ENCODE measurements around the gene XYLT1.

The XYLT1 gene

DNA sequence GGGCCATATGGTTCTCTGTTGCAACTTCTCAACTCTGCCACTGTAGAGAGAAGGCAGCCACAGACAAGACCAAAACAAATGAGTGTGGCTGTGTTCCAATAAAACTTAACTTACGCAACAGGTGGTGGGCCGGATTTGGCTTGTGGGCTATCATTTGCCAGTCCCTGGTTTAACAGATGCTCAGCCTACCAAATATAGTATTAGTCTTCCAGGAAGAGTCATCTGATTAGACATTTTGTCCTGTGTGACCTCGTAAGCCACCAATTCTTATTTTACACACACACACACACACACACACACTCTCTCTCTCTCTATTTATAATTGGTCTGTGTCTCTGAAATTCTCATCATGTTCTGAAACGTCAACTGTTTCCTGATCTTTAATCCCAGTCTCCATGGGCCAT is 245.9 kb downstream of the XYLT1 start:
- TF ChIP-seq, protein P1, sequence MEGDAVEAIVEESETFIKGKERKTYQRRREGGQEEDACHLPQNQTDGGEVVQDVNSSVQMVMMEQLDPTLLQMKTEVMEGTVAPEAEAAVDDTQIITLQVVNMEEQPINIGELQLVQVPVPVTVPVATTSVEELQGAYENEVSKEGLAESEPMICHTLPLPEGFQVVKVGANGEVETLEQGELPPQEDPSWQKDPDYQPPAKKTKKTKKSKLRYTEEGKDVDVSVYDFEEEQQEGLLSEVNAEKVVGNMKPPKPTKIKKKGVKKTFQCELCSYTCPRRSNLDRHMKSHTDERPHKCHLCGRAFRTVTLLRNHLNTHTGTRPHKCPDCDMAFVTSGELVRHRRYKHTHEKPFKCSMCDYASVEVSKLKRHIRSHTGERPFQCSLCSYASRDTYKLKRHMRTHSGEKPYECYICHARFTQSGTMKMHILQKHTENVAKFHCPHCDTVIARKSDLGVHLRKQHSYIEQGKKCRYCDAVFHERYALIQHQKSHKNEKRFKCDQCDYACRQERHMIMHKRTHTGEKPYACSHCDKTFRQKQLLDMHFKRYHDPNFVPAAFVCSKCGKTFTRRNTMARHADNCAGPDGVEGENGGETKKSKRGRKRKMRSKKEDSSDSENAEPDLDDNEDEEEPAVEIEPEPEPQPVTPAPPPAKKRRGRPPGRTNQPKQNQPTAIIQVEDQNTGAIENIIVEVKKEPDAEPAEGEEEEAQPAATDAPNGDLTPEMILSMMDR (IDR thresholded peaks at IDR 0.05; ENCODE audit: borderline replicate concordance, control extremely low read depth, extremely low read depth, insufficient read depth, missing control alignments), result no peak
- in situ Hi-C loops (cut with MboI; ENCODE audit: low sequenced_read_pairs, unreplicated experiment), result no loop called here
- DNase-seq (ENCODE audit: low spot score), result peak; percentile 23

DNA sequence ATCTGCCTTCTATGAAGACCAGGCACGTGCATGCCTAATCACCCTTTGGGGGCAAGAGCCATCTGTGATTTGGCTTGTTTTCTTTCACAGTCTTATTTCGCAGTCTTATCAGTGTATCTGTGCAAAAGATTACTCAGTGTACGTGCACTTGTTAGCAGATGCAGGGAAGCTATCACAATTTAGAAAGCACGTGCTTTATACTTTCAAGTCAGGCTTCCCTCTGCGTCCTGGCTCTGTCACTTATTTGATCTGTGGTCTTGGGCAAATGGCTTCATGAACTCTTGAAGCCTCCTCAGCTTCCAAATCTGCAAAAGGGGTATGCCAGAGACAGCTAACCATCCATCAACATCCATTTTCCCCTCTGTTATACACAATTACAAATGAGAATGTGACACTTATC is 246.4 kb downstream of the XYLT1 start:
- TF ChIP-seq, protein P1 (IDR thresholded peaks at IDR 0.05; ENCODE audit: borderline replicate concordance, control extremely low read depth, extremely low read depth, insufficient read depth, missing control alignments), result no peak
- no peak for DNase-seq (ENCODE audit: low spot score)
- in situ Hi-C loops (cut with MboI; ENCODE audit: low sequenced_read_pairs, unreplicated experiment), result no loop called here

DNA sequence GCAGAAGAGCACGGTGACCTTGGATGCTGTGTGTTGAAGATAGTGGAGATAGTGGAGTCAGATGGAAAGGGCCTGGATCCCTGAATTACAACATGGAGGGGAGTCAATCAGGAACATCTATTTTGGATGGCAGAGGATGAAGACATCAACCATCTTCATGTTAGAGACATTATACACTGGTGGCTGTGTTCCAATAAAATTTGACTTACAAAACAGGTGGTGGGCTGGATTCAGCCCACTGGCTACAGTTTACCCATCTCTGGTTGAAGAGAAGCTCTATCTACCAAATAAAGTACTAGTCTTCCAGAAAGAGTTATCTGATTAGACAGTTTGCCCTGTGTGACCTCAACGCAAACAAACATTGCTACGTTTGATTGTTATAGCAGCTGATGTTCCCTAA is 247.2 kb downstream of the XYLT1 start:
- TF ChIP-seq, protein P1 (IDR thresholded peaks at IDR 0.05; ENCODE audit: borderline replicate concordance, control extremely low read depth, extremely low read depth, insufficient read depth, missing control alignments), result no peak
- in situ Hi-C loops (cut with MboI; ENCODE audit: low sequenced_read_pairs, unreplicated experiment), result no loop called here
- no peak for DNase-seq (ENCODE audit: low spot score)

- TF ChIP-seq, protein P1 (IDR thresholded peaks at IDR 0.05; ENCODE audit: borderline replicate concordance, control extremely low read depth, extremely low read depth, insufficient read depth, missing control alignments), result no peak
- no peak for DNase-seq (ENCODE audit: low spot score)
- in situ Hi-C loops (cut with MboI; ENCODE audit: low sequenced_read_pairs, unreplicated experiment), result no loop called here
These were observed 247.8 kb downstream of the XYLT1 start for GRCh38 chr16:17222871-17223401.

- no peak for DNase-seq (ENCODE audit: low spot score)
- in situ Hi-C loops (cut with MboI; ENCODE audit: low sequenced_read_pairs, unreplicated experiment), result no loop called here
- TF ChIP-seq, protein P1 (IDR thresholded peaks at IDR 0.05; ENCODE audit: borderline replicate concordance, control extremely low read depth, extremely low read depth, insufficient read depth, missing control alignments), result no peak
These were observed 250.8 kb downstream of the XYLT1 start for GRCh38 chr16:17219991-17220390.

DNA sequence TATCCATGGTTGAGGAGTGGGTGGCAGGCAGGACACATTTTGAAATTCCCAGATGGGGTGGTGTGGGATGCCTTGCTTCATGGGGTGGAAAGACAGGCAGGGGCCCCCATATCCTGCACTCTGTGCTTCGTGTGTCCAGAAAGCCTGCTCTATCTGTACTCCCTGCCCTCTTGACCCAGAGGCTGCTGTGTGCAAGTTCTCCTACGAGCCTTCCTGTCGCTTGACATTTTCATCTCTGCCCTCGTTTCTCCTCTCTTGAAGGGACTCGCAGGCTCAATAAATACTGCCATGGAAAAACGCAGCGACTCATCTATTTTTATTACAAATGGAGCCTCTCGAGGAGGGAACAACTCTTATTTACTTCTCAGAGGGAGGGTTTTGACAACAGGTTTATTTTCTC is 254.8 kb downstream of the XYLT1 start:
- TF ChIP-seq, protein P1 (IDR thresholded peaks at IDR 0.05; ENCODE audit: borderline replicate concordance, control extremely low read depth, extremely low read depth, insufficient read depth, missing control alignments), result no peak
- no peak for DNase-seq (ENCODE audit: low spot score)
- in situ Hi-C loops (cut with MboI; ENCODE audit: low sequenced_read_pairs, unreplicated experiment), result no loop called here

DNA sequence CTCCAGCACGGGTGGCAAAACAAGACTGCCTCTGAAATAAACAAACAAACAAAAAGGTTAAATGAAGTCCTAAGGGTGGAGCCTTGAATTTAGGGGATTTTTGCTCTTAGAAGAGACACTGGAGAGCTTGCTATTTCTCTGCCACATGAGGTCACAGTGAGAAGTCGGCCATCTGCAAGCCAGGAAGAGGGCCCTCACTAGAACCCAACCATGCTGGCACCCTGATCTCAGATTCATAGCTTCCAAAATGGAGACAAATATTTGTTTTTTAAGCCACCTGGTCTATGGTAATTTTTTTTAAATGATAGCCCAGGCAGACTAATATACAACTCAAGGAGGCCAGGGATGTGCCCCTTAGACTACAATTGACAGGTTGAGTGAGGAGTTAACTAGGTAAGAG is 255.5 kb downstream of the XYLT1 start:
- DNase-seq (ENCODE audit: low spot score), result no peak
- TF ChIP-seq, protein P1 (IDR thresholded peaks at IDR 0.05; ENCODE audit: borderline replicate concordance, control extremely low read depth, extremely low read depth, insufficient read depth, missing control alignments), result no peak
- in situ Hi-C loops (cut with MboI; ENCODE audit: low sequenced_read_pairs, unreplicated experiment), result no loop called here
